HG02678 (cell line): ENCODE results near the gene CLGN.
"Not testable (repeated sequence)": the region's sequence is repeated elsewhere in the genome, so short reads cannot be mapped to it uniquely, and the experiment has no call there.

Source experiments
- ATAC-seq: cut with Tn5 transposase; IDR thresholded peaks from one replicate; pipeline ENCODE4 v1.9.1; 2021; ENCODE audit warnings: mild to moderate bottlenecking, moderate library complexity; ENCODE audit not compliant: unreplicated experiment

The CLGN gene, protein sequence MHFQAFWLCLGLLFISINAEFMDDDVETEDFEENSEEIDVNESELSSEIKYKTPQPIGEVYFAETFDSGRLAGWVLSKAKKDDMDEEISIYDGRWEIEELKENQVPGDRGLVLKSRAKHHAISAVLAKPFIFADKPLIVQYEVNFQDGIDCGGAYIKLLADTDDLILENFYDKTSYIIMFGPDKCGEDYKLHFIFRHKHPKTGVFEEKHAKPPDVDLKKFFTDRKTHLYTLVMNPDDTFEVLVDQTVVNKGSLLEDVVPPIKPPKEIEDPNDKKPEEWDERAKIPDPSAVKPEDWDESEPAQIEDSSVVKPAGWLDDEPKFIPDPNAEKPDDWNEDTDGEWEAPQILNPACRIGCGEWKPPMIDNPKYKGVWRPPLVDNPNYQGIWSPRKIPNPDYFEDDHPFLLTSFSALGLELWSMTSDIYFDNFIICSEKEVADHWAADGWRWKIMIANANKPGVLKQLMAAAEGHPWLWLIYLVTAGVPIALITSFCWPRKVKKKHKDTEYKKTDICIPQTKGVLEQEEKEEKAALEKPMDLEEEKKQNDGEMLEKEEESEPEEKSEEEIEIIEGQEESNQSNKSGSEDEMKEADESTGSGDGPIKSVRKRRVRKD

DNA sequence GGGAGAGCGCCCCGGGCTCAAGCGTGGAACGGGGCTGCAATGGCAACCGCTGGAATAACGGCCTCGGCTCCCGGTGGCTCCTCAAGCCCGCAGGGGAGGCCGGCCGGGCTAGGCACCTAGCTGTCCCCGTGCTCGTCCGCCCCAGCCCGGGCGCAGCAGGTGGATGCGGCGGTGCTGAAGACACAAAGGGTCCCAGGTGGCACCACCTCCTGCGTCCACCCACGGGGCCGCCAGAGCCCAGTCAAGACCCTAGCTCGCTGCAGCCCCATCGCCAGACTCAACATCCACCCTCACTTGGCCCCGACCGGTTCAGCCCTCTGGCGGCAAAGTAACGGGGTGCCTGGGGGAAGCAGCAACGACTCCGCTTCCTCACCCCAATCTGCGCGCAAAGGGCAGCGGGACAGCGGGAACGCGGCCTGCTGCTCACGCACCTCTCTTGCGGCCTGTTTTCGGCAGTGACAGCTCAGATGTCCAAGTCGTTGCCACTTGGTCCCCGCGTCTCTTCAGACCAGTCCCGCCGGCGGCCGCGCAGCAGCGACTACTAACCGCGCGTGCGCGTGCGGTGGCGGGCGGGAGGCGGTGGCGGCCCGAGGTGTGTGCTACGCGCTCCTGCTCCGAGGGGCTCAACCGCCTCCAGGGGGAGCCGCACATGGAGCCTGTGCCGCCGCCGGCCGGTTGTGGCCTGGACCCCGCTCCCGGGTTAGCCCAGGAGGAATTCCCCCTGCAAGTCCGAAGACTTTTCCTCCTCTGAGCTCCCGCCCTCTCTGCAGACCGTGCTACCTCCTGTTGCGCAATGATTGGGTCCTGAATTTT, at the start of gene CLGN:
CLGN (minus strand) TSS at position 543 of the 813 bp plus-strand sequence. CDS start 14,570 bp downstream, outside the sequence.
- peak; percentile 88 for ATAC-seq

DNA sequence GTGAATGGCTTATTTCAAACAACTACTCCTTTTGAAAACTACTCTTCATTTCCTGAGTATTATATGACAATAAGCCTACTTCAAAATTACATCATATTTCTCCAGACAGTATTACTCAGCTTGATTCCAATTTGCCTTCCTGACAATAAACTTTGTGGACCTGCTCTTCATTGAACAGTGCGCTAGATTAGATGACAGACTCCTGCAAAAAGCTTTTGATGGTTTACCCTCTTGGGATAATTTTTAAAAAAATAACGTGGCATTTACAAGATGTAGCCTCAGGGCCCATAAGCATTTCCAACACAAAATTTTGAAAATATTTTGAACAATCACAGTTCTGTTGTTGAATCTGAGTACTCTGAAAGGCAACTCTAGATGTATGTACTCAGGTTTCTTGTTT, 44.7 kb upstream of the CLGN start:
- no peak for ATAC-seq

DNA sequence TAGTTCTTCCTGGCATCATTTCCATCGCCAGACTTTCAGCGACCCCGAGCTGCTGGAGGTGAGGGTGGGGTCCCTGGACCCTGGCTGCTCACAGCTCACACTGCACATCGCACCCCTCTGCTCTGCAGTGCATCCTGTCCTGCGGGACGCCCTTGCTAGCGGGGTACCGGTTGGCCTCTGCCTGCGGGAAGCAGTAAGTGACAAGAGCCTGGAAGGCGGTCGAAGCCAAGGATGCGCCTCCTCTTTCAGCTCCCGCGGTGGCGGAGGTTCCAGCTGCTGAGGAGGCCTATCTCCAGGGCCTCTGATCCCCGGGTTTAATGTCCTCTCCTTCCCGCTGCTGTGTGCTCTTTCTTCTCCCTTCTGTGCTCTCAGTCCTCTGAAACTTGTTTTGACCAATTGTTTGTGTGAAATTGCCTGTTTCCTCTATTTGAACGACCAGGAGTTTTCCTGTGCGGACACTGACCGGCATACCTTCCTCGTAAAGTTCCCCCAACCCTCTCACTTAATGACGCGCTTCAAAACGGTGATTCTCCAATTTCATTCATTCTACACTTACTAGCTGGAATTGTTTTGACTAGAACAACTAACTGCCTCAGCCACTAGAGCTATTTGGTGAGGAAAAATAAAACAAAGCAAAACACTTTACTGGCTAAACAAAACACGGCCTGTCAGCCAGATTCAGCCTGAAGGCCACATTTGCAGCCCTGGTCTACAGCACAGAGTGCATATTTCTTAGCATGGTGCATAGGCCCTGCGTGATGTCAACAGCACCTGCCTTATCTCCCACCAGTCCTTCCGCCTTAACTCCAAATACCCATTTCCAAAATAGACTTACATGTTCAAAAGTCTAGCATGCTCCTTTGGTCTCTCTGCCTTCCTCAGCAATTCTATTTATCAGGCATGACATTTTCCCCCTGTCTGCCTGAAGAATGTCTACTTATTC, 42.6 kb upstream of the CLGN start:
- no peak for ATAC-seq

DNA sequence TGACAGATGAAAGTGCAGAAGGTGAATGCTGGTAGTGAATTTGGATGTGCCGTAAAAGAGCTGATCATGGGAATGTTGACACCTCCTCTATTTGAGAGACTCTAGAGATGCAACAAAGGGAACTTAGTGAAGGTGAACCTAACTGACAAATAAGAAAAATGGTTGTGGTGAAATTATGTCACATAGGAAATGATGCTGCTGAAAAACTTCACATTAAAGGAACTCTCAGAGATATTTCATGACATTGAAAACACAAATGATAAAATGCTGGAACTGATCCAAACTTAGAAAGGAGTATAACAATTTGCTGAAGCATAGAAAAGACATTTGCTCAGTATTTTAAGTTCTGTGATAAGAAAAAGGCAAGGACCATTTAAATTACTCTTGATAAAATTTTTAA, 38.7 kb upstream of the CLGN start:
- no peak for ATAC-seq

DNA sequence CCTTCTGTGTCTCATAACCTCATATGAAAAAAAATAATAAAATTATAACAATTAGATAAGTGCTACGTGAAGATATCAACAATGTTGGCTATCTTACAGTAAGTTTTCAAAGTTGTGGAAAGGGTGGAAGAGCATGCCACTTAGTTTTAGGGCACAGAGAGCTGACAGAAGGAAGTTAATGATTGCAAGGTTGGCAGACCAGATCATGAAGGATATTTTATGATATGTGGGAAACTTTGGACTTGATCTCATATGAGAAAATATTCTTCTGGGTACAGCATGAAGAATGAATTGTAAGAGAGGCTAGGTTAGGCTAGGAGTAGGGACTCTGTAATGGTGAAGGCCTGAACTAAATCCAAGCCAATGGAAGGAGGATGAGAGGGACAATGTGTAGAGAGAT, 36.2 kb upstream of the CLGN start:
- no peak for ATAC-seq

DNA sequence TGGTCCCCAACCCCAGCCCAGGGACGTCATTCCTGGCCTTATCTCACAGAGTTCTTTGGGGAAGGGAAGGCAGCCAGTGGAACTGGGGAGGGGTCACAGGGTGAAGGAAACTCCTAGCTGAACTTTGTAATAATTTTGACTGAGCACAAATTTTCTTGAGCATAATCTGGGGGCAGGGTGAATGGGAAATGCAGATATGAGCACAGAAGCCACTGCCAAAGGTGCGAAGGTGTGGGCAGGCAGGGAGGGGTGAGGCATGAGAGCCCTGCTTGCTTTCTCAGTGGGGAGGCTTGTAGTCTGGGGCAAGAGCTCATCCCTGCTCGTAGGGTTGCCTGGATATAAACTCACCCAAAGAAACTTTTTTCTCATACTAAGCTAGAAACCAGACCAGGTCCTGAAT, 35.7 kb upstream of the CLGN start:
- no peak for ATAC-seq

DNA sequence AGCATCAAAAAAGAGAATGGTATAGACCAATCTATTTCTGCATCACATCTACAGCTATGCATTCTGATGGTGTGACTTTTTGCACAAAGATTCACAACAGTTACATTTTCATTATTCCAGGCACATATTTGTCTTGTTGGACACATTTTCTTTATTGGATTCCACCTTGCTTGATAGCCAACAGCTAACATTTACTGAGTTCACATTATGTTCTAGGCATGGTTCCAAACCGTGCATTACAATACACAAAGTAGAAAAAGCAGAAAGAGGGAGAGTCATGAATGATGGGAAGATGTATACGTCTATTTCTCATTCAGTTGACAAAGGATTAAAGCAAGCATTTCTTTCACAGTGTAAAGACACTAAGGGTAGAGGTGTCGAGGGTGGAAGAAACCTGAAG, 22.9 kb upstream of the CLGN start:
- ATAC-seq, result no peak

DNA sequence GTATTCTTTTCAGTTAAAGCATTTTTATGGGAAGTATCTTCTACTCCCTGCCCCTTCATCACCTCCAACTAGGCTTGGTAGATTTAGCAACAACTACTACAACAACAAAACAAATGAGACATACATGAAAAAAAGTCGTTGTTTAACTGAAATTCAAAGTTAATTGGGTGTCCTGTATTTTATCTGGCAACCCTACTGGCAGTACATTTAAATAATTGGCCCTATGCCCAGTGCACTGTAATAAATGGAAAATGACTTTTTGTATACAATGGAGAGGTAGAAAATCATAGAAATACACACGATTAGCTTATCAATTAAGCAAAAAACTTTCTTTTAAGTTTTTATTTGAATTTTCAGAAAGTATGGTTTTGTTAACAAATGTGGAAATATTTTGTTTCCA, 21.4 kb upstream of the CLGN start:
- ATAC-seq, result no peak

DNA sequence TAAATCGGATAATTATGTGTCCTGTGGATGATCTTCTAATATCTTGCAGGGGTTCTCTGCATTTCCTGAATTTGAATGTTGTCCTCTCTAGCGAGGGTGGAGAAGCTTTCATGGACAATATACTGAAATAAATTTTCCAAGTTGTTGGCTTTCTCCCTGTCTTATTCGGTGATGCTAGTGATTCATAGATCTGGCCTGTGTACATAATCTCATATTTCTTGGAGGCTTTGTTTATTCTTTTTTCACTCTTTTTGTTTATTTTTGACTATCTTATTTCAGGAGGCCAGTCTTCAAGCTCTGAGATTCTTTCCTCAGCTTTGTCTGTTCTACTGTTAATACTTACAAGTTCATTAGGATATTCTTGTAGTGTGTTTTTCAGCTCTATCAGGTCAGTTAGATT, 20.7 kb upstream of the CLGN start:
- no peak for ATAC-seq

DNA sequence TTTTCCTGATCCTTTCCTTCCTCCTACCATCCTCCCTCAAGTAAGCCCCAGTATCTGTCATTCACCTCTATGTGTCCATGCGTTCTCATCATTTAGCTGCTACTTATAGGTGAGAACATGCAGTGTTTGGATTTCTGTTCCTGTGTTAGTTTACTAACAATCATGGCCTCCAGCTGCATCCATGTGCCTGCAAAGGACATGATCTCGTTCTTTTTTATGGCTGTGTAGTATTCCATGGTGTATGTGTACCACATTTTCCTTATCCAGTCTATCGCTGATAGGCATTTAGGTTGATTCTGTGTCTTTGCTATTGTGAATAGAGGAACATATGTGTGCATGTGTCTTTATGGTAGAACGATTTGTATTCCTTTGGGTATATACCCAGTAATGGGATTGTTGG, 16.9 kb upstream of the CLGN start:
- ATAC-seq, result not testable (repeated sequence)

DNA sequence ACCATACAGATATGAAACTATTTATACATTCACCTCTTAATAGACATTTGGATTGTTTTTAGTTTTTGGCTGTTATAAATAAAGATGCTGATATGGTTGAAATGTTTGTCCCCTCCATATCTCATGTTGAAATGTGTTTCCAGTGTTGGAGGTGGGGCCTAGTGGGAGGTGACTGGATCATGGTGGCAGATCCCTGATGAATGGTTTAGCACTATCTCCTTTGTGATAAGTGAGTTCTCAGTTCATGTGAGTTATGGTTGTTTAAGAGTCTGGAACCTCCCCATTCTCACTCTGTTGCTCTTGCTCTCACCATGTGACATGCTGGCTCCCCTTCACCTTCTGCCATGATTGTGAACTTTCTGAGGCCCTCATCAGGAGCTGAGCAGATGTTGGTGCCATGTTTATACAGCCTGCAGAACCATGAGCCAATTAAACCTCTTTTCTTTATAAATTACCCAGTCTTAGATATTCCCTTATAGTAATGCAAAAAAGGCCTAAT, 12.2 kb upstream of the CLGN start:
- ATAC-seq, result no peak

DNA sequence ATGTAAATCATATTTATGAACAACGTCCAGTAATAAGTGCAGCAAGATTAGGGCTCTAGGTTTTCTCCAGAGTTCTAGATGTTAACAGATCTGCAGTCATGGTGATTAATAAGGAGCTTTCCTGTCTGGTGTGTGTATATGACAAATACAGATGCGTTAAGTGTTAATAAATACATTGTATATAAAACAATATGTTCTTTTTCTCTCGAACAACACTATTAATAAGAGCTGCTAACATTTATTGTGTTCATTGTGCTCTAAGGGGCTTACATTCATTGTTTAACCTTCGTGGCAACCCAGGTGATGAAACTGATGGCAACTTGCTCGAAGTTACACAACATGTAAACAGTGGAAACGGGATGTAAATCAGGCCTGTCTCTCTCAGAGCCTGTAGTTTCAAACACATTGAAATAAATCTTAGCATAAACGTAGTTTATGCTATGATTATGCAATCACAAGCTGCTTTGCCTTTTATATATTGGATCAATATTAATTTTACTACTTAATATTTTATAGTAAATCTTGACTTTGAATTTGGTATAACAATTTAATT, 547 bp upstream of the CLGN start:
- ATAC-seq, result no peak

DNA sequence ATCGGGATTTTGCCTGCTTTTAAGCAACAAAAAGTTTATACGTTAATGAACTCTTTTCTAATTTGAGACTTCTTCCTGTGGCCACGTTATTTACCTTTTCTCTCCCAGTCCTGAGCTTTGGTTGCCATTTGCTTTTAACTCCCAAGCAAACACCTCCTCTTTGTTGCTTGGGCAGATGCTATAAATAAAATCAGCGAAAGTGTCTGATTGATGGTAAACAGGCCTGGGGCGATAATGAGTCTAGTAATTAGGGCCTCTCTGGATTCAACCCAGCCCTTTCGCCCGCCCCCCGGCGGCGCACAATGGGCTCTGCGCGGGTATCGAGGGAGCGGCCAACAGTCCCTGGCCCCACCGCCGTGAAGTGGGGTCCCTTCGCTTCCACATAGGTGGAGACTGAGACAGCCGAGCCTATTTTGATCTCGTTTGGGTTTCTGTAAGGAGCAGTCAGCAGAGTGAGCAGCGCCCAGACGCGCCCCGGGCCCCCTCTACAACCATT, 790 bp downstream of the CLGN start:
- peak; percentile 18 for ATAC-seq

DNA sequence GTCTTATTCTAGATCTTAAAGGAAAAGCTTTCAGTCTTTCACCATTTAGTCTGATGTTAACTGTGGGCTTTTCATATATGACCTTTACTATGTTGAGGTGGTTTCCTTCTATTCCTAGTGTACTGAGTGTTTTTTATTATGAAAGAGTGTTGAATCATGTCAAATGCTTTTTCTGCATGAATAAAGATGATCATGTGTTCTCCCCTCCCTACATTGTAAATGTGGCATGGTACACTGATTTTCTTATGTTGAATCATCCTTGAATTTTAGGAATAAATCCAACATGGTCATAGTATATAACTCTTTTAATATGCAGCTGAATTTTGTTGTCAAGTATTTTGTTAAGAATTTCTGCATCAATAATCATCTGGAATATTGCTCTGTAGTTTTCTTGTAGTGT, 4.3 kb downstream of the CLGN start:
- ATAC-seq, result no peak

DNA sequence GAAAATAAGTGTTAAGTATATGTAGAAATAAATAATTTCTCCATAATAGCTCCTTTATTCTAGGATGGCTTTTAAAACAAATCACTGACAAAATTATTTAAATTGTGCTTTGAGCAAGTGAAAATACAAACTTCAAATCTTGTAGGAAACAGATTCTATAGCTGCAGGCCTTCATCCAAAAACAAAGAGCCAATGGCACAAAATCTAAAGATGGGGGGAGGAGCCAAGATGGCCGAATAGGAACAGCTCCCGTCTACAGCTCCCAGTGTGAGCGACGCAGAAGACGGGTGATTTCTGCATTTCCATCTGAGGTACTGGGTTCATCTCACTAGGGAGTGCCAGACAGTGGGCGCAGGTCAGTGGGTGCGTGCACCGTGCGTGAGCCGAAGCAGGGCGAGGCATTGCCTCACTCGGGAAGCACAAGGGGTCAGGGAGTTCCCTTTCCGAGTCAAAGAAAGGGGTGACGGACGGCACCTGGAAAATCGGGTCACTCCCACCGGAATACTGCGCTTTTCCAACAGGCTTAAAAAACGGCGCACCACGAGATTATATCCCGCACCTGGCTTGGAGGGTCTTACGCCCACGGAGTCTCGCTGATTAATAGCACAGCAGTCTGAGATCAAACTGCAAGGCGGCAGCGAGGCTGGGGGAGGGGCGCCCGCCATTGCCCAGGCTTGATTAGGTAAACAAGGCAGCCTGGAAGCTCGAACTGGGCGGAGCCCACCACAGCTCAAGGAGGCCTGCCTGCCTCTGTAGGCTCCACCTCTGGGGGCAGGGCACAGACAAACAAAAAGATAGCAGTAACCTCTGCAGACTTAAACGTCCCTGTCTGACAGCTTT, 14.1 kb downstream of the CLGN start:
- ATAC-seq, result not testable (repeated sequence)

DNA sequence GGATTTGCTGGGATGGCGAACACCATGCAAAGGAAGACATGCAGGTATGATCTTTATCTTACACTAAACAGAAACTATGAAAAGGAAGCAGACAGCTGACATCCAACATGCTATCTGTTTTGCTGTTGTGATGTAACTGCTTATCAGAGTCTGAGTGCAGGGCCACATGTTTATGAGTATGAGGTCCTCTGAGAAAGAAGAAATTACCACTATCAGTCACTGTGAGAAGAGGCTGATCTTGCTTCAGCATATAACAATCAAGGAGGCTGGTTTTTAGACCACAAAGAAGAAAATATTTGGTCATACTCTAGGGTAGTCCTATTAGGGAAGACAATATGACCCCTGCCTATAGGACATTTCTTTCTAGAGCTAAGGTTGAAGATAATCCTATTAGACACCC, 18.5 kb downstream of the CLGN start:
- ATAC-seq, result no peak

DNA sequence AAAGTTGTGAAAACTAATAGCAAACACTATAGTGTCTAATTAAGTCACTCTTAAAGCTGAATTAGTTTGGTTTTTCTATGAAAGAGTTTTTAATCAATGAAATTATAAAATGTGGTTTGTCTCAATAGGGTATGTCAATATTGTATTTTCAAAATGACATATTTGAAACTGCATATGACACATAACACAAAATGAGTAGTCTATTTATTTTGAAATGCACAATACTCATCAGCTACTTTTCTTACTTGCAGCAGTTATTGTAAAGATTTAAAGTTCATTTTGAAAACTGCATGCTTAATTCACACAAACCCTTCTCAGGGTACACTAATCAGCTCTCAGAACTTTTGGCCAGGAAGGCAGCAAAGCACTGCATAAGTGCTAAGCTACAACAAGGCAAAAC, 21.2 kb downstream of the CLGN start:
- no peak for ATAC-seq

DNA sequence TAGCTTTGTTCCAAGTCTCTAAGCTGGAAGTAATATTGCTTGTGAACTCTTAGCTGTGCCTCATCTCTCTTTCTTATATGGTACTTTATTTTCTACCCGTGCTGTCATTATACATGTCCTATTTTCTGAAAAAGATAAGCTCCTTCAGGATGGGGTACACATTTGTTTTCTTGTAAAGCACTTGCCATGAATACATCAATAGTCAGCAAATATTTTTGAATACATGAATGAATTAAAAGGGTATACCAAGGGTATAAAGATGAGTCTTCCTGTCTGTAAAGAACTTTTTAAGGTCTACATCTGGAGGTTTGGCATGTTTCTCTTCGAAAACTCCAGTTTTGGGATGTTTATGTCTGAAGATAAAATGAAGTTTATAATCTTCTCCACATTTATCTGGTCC, 27.3 kb downstream of the CLGN start:
- ATAC-seq, result no peak

DNA sequence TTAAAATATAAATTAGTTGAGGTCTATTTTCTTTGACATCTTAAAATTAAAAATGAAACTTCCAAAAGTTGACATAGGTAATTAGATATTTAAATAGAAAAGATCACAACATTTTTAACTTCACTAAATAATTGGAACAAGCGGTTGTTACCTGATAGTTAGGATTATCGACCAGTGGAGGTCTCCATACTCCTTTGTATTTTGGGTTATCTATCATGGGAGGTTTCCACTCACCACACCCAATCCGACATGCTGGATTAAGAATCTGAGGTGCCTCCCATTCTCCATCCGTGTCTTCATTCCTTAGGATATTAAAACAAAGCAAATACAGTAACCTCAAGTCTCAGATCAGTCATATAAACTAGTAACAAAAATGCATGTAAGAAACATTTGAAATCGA, 31.8 kb downstream of the CLGN start:
- ATAC-seq, result no peak
